ENCODE measurements around the gene BLOC1S2. TPM values are rescaled to one million over a fixed set of nuclear protein-coding genes. Genes with fewer than 3 reads are reported as not detected.
"Not testable (repeated sequence)": the region's sequence is repeated elsewhere in the genome, so short reads cannot be mapped to it uniquely, and the experiment has no call there.

Gene BLOC1S2
- polyA plus RNA-seq, 1 donor from 2014 or later, result 299 TPM

GRCh38 chr10:100304414-100304813 is 17.9 kb upstream of the BLOC1S2 start:
- Histone ChIP-seq H3K9me3 (ENCODE audit: low read length) (no peaks in the 10 kb centered on the region), H3K4me2 (ENCODE audit: low read length) (no peak overlapping the region), H3K9ac (ENCODE audit: low read length) (no peak overlapping the region), H3K79me2 (replicated peaks; ENCODE audit: insufficient read depth, low read length) (no peaks in the 10 kb centered on the region), H3K9me2 (ENCODE audit: insufficient read depth, low read length) (no peaks in the 10 kb centered on the region), H2AFZ (ENCODE audit: low read depth, low read length) (no peak overlapping the region), H3K27ac (ENCODE audit: low read length) (no peak overlapping the region), H4K20me1 (ENCODE audit: insufficient read depth) (no peaks in the 10 kb centered on the region), H3F3A (ENCODE audit: insufficient read depth, low read length, poor library complexity, severe bottlenecking) (no peaks in the 10 kb centered on the region), H3K4me3 (ENCODE audit: low read length) (no peak overlapping the region), H3K27me3 (ENCODE audit: insufficient read depth, low read depth, low read length) (peaks cover 4% of the 10 kb centered on the region), H3K36me3 (ENCODE audit: insufficient read depth, low read length) (no peaks in the 10 kb centered on the region)
- TF ChIP-seq SMC3 (conservative IDR thresholded peaks at IDR 0.05; ENCODE audit: poor library complexity), result no peak
- TF ChIP-seq TAF1 (IDR thresholded peaks at IDR 0.05; ENCODE audit: low read depth), result no peak
- no peak for TF ChIP-seq EP300 (conservative IDR thresholded peaks at IDR 0.05; ENCODE audit: poor library complexity, severe bottlenecking)
- TF ChIP-seq RAD21 (conservative IDR thresholded peaks at IDR 0.05), result no peak
- no peak for TF ChIP-seq EZH2 (IDR thresholded peaks at IDR 0.05; ENCODE audit: borderline replicate concordance, insufficient read depth, low read length, poor library complexity, severe bottlenecking)
- TF ChIP-seq, protein P1, sequence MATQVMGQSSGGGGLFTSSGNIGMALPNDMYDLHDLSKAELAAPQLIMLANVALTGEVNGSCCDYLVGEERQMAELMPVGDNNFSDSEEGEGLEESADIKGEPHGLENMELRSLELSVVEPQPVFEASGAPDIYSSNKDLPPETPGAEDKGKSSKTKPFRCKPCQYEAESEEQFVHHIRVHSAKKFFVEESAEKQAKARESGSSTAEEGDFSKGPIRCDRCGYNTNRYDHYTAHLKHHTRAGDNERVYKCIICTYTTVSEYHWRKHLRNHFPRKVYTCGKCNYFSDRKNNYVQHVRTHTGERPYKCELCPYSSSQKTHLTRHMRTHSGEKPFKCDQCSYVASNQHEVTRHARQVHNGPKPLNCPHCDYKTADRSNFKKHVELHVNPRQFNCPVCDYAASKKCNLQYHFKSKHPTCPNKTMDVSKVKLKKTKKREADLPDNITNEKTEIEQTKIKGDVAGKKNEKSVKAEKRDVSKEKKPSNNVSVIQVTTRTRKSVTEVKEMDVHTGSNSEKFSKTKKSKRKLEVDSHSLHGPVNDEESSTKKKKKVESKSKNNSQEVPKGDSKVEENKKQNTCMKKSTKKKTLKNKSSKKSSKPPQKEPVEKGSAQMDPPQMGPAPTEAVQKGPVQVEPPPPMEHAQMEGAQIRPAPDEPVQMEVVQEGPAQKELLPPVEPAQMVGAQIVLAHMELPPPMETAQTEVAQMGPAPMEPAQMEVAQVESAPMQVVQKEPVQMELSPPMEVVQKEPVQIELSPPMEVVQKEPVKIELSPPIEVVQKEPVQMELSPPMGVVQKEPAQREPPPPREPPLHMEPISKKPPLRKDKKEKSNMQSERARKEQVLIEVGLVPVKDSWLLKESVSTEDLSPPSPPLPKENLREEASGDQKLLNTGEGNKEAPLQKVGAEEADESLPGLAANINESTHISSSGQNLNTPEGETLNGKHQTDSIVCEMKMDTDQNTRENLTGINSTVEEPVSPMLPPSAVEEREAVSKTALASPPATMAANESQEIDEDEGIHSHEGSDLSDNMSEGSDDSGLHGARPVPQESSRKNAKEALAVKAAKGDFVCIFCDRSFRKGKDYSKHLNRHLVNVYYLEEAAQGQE (IDR thresholded peaks at IDR 0.05; ENCODE audit: borderline replicate concordance), result no peak
- no peak for TF ChIP-seq MXI1 (conservative IDR thresholded peaks at IDR 0.05; ENCODE audit: poor library complexity, severe bottlenecking)
- no peak for TF ChIP-seq POLR2AphosphoS5 (IDR thresholded peaks at IDR 0.05)
- TF ChIP-seq, protein P2, sequence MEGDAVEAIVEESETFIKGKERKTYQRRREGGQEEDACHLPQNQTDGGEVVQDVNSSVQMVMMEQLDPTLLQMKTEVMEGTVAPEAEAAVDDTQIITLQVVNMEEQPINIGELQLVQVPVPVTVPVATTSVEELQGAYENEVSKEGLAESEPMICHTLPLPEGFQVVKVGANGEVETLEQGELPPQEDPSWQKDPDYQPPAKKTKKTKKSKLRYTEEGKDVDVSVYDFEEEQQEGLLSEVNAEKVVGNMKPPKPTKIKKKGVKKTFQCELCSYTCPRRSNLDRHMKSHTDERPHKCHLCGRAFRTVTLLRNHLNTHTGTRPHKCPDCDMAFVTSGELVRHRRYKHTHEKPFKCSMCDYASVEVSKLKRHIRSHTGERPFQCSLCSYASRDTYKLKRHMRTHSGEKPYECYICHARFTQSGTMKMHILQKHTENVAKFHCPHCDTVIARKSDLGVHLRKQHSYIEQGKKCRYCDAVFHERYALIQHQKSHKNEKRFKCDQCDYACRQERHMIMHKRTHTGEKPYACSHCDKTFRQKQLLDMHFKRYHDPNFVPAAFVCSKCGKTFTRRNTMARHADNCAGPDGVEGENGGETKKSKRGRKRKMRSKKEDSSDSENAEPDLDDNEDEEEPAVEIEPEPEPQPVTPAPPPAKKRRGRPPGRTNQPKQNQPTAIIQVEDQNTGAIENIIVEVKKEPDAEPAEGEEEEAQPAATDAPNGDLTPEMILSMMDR (IDR thresholded peaks at IDR 0.05; ENCODE audit: poor library complexity, severe bottlenecking), result no peak

DNA sequence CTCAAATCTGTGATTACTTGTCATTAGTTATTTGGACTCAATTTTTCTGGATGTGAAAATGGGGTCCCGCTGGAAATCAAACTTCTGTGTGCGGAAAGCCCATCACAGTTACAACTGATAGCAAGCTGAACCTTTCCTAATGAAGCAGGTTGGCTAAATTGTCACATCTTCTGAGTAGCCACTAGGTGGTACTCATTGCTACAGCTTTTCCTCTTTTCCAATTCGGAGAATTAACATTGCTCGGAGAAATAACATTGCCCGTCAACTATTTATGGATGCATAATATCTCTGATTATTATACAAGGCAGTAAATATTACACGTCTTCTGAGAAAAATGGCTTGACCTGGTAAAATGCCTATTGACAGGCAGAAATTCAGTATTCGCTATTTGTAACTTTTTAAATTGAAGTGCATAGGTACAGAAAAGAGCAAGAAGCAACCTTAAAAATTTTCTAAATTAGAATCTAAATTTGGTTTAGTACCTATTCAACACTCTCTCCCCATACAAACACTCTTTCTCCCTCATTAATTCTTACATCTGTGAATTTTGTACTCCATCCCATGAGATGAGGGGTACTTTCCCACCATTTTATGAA is 17.3 kb upstream of the BLOC1S2 start:
- Histone ChIP-seq H3K27ac (ENCODE audit: low read length) (no peak overlapping the region), H3K27me3 (ENCODE audit: insufficient read depth, low read depth, low read length) (peaks cover 4% of the 10 kb centered on the region), H3K4me2 (ENCODE audit: low read length) (no peak overlapping the region), H3K9me3 (ENCODE audit: low read length) (no peaks in the 10 kb centered on the region), H2AFZ (ENCODE audit: low read depth, low read length) (no peak overlapping the region), H3K9me2 (ENCODE audit: insufficient read depth, low read length) (no peaks in the 10 kb centered on the region), H3K36me3 (ENCODE audit: insufficient read depth, low read length) (no peaks in the 10 kb centered on the region), H3F3A (ENCODE audit: insufficient read depth, low read length, poor library complexity, severe bottlenecking) (no peaks in the 10 kb centered on the region), H3K79me2 (replicated peaks; ENCODE audit: insufficient read depth, low read length) (no peaks in the 10 kb centered on the region), H3K4me3 (ENCODE audit: low read length) (no peak overlapping the region), H3K9ac (ENCODE audit: low read length) (no peak overlapping the region), H4K20me1 (ENCODE audit: insufficient read depth) (no peaks in the 10 kb centered on the region)
- TF ChIP-seq SMC3 (conservative IDR thresholded peaks at IDR 0.05; ENCODE audit: poor library complexity) (peak; percentile 85), MXI1 (conservative IDR thresholded peaks at IDR 0.05; ENCODE audit: poor library complexity, severe bottlenecking) (no peak), RAD21 (conservative IDR thresholded peaks at IDR 0.05) (peak; percentile 79), EP300 (conservative IDR thresholded peaks at IDR 0.05; ENCODE audit: poor library complexity, severe bottlenecking) (no peak)
- TF ChIP-seq, protein P1 (IDR thresholded peaks at IDR 0.05; ENCODE audit: borderline replicate concordance), result no peak
- TF ChIP-seq, protein P2 (IDR thresholded peaks at IDR 0.05; ENCODE audit: poor library complexity, severe bottlenecking), result peak; percentile 81

DNA sequence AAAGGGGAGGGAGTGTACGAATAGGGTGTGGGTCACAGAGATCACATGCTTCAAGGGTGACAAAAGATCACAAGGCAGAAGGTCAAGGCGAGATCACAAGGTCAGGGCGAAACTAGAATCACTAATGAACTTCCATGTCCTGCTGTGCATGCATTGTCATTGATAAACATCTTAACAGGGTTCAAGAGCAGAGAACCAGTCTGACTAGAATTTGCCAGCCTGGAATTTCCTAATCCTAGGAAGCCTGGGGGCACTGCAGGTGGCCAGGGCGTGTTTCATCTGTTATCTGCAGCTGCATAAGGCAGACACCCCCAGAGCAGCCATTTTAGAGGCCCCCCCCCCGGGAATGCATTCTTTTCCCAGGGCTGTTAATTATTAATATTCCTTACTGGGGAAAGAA is 14.6 kb upstream of the BLOC1S2 start:
- H3K36me3 ChIP-seq (ENCODE audit: insufficient read depth, low read length); H3K9me3 ChIP-seq (ENCODE audit: low read length); H3F3A ChIP-seq (ENCODE audit: insufficient read depth, low read length, poor library complexity, severe bottlenecking); H3K9ac ChIP-seq (ENCODE audit: low read length); H4K20me1 ChIP-seq (ENCODE audit: insufficient read depth); H3K27ac ChIP-seq (ENCODE audit: low read length); H3K4me3 ChIP-seq (ENCODE audit: low read length); H3K79me2 ChIP-seq (replicated peaks; ENCODE audit: insufficient read depth, low read length); H3K4me2 ChIP-seq (ENCODE audit: low read length); H3K9me2 ChIP-seq (ENCODE audit: insufficient read depth, low read length); H3K27me3 ChIP-seq (ENCODE audit: insufficient read depth, low read depth, low read length); H2AFZ ChIP-seq (ENCODE audit: low read depth, low read length): not testable (repeated sequence)

Data from neural cell (in vitro differentiated cells).